Fibroblast of the aortic adventitia (primary cell): ENCODE data around the gene R3HDML. TPM values are rescaled to one million over a fixed set of nuclear protein-coding genes. Genes with fewer than 3 reads are reported as not detected.
A peak's percentile ranks its signal among the peaks of the same experiment; 100 is the strongest.

Experiments used
- DNase-seq: peaks from one replicate; pipeline ENCODE4 v3.0.0-alpha.2; 2010; ENCODE audit warnings: low read depth
- H3K4me3 ChIP-seq: 2 replicates; pipeline ENCODE4 v1.5.1; 2011; ENCODE audit warnings: low read depth, mild to moderate bottlenecking, control low read depth, low read length, moderate library complexity
- total RNA-seq: library from RNA; depleted of rRNA; stranded (reverse); fragments of >200 nt; gene quantifications from 2 replicates; pipeline ENCODE4 v1.2.3, GENCODE V29; 2012; ENCODE audit warnings: low replicate concordance
- TF ChIP-seq, protein P1 (sequence below): IDR thresholded peaks from 2 replicates; pipeline ENCODE4 v1.5.1; 2011; ENCODE audit warnings: mild to moderate bottlenecking, low read length, control low read depth, inconsistent platforms; ENCODE audit not compliant: insufficient read depth

The R3HDML gene
- total RNA-seq, 1 donor = not detected

DNA sequence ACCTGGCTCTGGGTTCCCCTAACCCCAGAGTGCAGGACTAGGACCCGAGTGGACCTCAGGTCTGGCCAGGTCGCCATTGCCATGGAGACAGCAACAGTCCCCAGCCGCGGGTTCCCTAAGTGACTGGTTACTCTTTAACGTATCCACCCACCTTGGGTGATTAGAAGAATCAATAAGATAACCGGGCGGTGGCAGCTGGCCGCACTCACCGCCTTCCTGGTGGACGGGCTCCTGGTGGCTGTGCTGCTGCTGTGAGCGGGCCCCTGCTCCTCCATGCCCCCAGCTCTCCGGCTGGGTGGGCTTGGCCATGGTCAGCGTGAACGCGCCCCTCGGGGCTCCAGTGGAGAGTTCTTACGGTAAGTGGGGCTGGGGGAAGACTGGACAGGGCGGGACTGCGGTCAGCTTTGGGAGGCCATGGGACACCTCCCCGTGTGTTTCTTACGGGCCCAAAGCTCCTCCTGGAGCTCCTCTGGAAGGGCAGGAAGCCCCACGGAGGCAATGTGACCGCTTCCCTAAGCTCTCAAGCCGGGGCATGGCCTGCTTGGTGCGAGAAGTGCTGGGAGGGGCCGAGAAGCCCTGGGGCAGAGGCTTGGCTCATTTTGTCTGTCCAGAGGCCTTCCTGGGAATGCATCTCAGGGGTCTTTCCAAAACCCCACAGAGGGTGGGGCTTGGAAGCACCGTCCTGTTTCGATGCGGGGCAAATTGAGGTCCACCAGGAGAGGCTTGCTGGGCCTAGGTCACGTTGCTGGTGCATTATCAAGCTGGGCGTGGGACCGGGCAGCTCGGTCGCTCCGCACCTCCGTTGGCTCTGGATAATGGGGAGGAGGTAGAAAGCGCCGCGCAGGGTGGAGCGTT is 18.9 kb downstream of the R3HDML start, which contains the start of gene HNF4A:
Gene HNF4A (plus strand): TSS at position 202 of the 855 bp plus-strand sequence. CDS start 106 bp downstream, at position 308.
- TF ChIP-seq, protein P1, sequence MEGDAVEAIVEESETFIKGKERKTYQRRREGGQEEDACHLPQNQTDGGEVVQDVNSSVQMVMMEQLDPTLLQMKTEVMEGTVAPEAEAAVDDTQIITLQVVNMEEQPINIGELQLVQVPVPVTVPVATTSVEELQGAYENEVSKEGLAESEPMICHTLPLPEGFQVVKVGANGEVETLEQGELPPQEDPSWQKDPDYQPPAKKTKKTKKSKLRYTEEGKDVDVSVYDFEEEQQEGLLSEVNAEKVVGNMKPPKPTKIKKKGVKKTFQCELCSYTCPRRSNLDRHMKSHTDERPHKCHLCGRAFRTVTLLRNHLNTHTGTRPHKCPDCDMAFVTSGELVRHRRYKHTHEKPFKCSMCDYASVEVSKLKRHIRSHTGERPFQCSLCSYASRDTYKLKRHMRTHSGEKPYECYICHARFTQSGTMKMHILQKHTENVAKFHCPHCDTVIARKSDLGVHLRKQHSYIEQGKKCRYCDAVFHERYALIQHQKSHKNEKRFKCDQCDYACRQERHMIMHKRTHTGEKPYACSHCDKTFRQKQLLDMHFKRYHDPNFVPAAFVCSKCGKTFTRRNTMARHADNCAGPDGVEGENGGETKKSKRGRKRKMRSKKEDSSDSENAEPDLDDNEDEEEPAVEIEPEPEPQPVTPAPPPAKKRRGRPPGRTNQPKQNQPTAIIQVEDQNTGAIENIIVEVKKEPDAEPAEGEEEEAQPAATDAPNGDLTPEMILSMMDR = no peak
- no peak for DNase-seq
- H3K4me3 ChIP-seq = no peak within 1 kb of the TSS

DNA sequence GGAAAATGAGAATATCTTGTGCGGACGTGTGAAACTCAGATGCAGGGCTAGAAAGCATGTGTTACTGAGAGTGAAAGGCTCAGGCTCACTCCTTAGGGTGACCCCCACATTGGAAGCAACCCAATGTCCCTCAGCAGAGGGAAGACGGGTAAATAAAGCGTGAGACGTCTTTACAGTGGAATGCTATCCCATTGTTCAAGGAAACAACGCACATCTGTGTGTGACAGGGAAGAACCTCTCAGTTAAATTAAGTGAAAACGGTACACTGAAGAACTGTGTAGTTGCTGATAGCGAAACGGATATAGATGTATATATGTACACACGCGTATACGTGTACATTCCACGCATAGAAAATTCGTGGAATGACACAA is 19.5 kb downstream of the R3HDML start:
- DNase-seq = no peak
- no peak overlapping the region for H3K4me3 ChIP-seq
- TF ChIP-seq, protein P1 = no peak

DNA sequence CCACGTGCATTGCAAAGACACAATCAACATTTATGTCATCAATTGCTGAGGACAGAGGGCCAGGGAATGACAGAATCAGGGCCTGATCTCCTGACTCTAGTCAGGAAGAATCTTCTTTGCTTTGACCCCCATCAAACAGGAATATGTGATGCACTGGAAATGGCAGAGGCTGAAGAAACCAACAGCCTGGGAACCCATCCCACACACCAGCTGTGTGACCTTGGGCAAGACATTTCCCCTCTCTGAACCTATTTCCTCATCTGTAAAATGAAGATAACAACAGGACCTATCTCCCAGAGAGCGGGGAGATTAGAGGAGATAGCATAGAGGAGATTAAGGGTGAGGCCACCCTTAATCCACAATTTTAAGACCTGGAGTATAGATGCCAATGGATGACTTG is 20.2 kb downstream of the R3HDML start:
- DNase-seq = no peak
- TF ChIP-seq, protein P1 = no peak
- H3K4me3 ChIP-seq = no peak overlapping the region

DNA sequence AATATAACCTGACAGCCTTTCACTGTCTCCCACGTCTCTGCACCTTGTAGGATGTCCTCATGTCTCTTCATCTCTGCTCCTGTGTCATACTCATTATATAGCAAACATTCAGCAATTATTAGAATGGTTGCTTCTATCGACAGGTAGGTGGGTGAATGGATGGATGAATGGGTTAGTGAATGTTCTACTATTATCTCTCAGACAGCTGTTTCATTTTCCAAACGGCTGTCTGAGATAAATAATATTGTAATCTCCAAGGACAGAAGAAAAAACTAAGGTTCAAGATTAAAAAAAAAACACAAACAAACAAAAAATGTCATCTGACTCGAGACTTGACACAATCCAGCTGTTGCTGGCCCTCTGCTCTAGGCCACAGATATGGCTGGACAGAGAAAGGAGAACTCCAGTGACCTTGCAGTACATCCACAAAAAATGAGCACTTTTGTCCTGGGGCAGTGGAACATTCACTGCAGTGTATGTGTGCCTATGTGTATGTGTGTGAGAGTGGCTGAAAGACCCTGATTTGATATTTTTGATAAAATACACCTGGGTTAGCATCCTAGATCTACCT is 20.8 kb downstream of the R3HDML start:
- TF ChIP-seq, protein P1 = no peak
- H3K4me3 ChIP-seq = no peak overlapping the region
- DNase-seq = peak; percentile 1

DNA sequence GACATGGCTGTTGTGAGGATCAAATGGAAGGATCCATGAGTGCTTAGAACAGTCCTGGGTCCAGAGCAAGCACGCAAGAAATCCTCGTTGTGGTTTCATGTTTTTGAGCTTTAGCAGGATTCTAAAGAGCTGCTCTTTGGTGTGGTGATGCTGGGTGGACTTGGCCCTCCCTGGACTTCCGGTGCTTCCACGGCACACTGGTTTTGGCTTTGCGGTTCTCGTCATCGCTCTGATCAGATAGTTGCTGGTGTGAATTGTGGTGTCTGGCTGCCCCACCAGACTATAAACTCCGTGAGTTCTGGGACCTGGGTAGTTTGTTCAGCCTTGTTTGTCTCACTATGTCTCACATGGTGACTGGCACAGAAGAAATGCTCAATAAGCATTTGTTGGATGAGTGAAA is 21.9 kb downstream of the R3HDML start:
- TF ChIP-seq, protein P1 = no peak
- H3K4me3 ChIP-seq = no peak overlapping the region
- no peak for DNase-seq

DNA sequence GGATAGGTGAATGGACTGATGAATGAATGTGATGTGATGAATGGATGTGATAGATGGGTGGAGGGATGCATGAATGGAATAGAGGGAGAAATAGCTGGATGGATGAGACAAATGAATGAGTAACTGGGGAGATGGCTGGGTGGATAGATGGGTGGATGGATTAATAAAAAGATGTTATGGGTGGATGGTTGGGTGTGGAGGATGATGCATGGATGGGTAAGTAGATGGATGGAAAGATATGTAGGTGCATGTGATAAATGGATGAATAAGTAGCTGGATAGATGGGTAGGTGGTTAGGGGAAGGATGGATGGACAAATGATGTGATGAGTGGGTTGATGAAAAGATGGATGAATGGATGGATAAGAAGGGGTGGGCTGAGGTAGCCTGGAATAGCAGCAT is 23.4 kb downstream of the R3HDML start:
- DNase-seq = no peak
- TF ChIP-seq, protein P1 = no peak
- H3K4me3 ChIP-seq = no peak overlapping the region
